Measurements from ENCODE around the gene PDE9A. TPM values are rescaled to one million over a fixed set of nuclear protein-coding genes. Genes with fewer than 3 reads are reported as not detected.

PDE9A gene
- total RNA-seq, 4 donors from 2014 or later, result 10.6 to 83.2 (median 28.5) TPM

- no peak for ATAC-seq
- Histone ChIP-seq H3K27ac (no peak overlapping the region), H3K27me3 (peaks cover 31% of the 10 kb centered on the region), H3K36me3 (peaks cover 0 to 8% of the 10 kb centered on the region in 2 donors), H3K9me3 (no peaks in the 10 kb centered on the region), H3K4me1 (peaks cover 0 to 63% (median 18%) of the 10 kb centered on the region in 3 donors), H3K4me3 (no peak overlapping the region)
- no CpG with 5 or more reads among the region's 9 CpGs for WGBS, 2 donors (ENCODE audit: low coverage in 1 of 2)
- TF ChIP-seq EP300 (IDR thresholded peaks at IDR 0.05), result no peak
- TF ChIP-seq POLR2AphosphoS5 (IDR thresholded peaks at IDR 0.05), result no peak
- no peak for TF ChIP-seq POLR2A (IDR thresholded peaks at IDR 0.05)
- TF ChIP-seq CTCF (IDR thresholded peaks at IDR 0.05), result no peak
Measured at GRCh38 chr21:42656872-42657271, 3.5 kb downstream of the PDE9A start.

- TF ChIP-seq CTCF (IDR thresholded peaks at IDR 0.05) (no peak), POLR2AphosphoS5 (IDR thresholded peaks at IDR 0.05) (no peak), EP300 (IDR thresholded peaks at IDR 0.05) (no peak), POLR2A (IDR thresholded peaks at IDR 0.05) (no peak)
Measured at GRCh38 chr21:42657676-42658319, 4.4 kb downstream of the PDE9A start.

GRCh38 chr21:42658320-42659105, 5.1 kb downstream of the PDE9A start:
- Histone ChIP-seq H3K36me3 (peaks cover 0 to 8% of the 10 kb centered on the region in 2 donors), H3K9me3 (no peaks in the 10 kb centered on the region), H3K4me1 (peaks cover 0 to 54% (median 14%) of the 10 kb centered on the region in 3 donors), H3K4me3 (no peak overlapping the region), H3K27ac (no peak overlapping the region), H3K27me3 (peaks cover 31% of the 10 kb centered on the region)
- whole genome bisulfite sequencing, 2 donors (ENCODE audit: low coverage in 1 of 2), result 90% methylated on average over 2 to 14 of the region's 16 CpGs
- no peak for TF ChIP-seq EP300 (IDR thresholded peaks at IDR 0.05)
- TF ChIP-seq CTCF (IDR thresholded peaks at IDR 0.05), result no peak
- no peak for TF ChIP-seq POLR2AphosphoS5 (IDR thresholded peaks at IDR 0.05)
- no peak for TF ChIP-seq POLR2A (IDR thresholded peaks at IDR 0.05)
- no peak for ATAC-seq

More at GRCh38 chr21:42657676-42658319, 4.4 kb downstream of the PDE9A start:
- H3K36me3 ChIP-seq, result peaks cover 0 to 8% of the 10 kb centered on the region in 2 donors
- no peak overlapping the region for H3K4me3 ChIP-seq
- no peak overlapping the region for H3K27ac ChIP-seq
- no peaks in the 10 kb centered on the region for H3K9me3 ChIP-seq
- no peak for ATAC-seq
- WGBS, 2 donors (ENCODE audit: low coverage in 1 of 2), result no CpG with 5 or more reads among the region's 28 CpGs
- H3K4me1 ChIP-seq, result peaks cover 0 to 54% (median 17%) of the 10 kb centered on the region in 3 donors
- H3K27me3 ChIP-seq, result peaks cover 31% of the 10 kb centered on the region

- TF ChIP-seq POLR2A (IDR thresholded peaks at IDR 0.05) (no peak), EP300 (IDR thresholded peaks at IDR 0.05) (no peak), CTCF (IDR thresholded peaks at IDR 0.05) (no peak), POLR2AphosphoS5 (IDR thresholded peaks at IDR 0.05) (no peak)
- H3K4me3 ChIP-seq, result no peak overlapping the region
- no peak overlapping the region for H3K27ac ChIP-seq
- ATAC-seq, result no peak
- WGBS, 2 donors (ENCODE audit: low coverage in 1 of 2), result 60% methylated on average over 1 of the region's 21 CpGs; no CpG with 5 or more reads in 1 of the 2 donors
- H3K36me3 ChIP-seq, result peaks cover 0 to 15% of the 10 kb centered on the region in 2 donors
- no peaks in the 10 kb centered on the region for H3K9me3 ChIP-seq
- H3K4me1 ChIP-seq, result peaks cover 0 to 54% (median 13%) of the 10 kb centered on the region in 3 donors
- peaks cover 24% of the 10 kb centered on the region for H3K27me3 ChIP-seq
Measured at GRCh38 chr21:42659416-42660117, 6.1 kb downstream of the PDE9A start.
